NCI-H2227 treated with DMSO at 0.1 percent for 48 hours (cell line): ENCODE measurements around the gene POLE3.
"Not testable (repeated sequence)": the region's sequence is repeated elsewhere in the genome, so short reads cannot be mapped to it uniquely, and the experiment has no call there.

Source experiments
- DNase-seq: peaks from one replicate; lab custom pipeline; 2025; lab: John Stamatoyannopoulos, UW

The POLE3 gene

GRCh38 chr9:113376634-113377567, 33.6 kb downstream of the POLE3 start, which contains the start of gene HDHD3:
HDHD3 (minus strand) TSS chr9:113376986; CDS start chr9:113374354, 2,632 bp downstream.
- DNase-seq, result peak; percentile 66

- DNase-seq, result no peak
Observed at GRCh38 chr9:113375057-113376023, 35.1 kb downstream of the POLE3 start.

GRCh38 chr9:113373676-113374392, 36.6 kb downstream of the POLE3 start:
- no peak for DNase-seq

- no peak for DNase-seq
Observed at GRCh38 chr9:113373256-113373655, 37.2 kb downstream of the POLE3 start.

GRCh38 chr9:113372059-113372458, 38.4 kb downstream of the POLE3 start:
- DNase-seq, result no peak

GRCh38 chr9:113370806-113371325, 39.6 kb downstream of the POLE3 start:
- no peak for DNase-seq

GRCh38 chr9:113369855-113370140, 40.7 kb downstream of the POLE3 start:
- DNase-seq, result no peak

GRCh38 chr9:113368982-113369854, 41.3 kb downstream of the POLE3 start:
- no peak for DNase-seq

- no peak for DNase-seq
Observed at GRCh38 chr9:113368348-113368981, 42.0 kb downstream of the POLE3 start.

- not testable (repeated sequence) for DNase-seq
Observed at GRCh38 chr9:113365652-113366051, 44.8 kb downstream of the POLE3 start.

GRCh38 chr9:113364951-113365350, 45.5 kb downstream of the POLE3 start:
- DNase-seq, result no peak

- no peak for DNase-seq
Observed at GRCh38 chr9:113363336-113363735, 47.1 kb downstream of the POLE3 start.

- DNase-seq, result no peak
Observed at GRCh38 chr9:113361304-113362018, 49.0 kb downstream of the POLE3 start.

GRCh38 chr9:113360242-113360842, 50.1 kb downstream of the POLE3 start:
- DNase-seq, result no peak

- DNase-seq, result no peak
Observed at GRCh38 chr9:113359385-113359784, 51.1 kb downstream of the POLE3 start.
